K562 (cell line): ENCODE results near the gene ANAPC13. TPM values are rescaled to one million over a fixed set of nuclear protein-coding genes. Genes with fewer than 3 reads are reported as not detected.

ENCODE experiments used
- HDGF ChIP-seq: fragments of 450-650 bp; IDR thresholded peaks from 2 replicates; pipeline ENCODE4 v1.6.1; 2016
- HNRNPH1 ChIP-seq: fragments of 200-400 bp; formaldehyde crosslinking; optimal IDR thresholded peaks from 2 replicates; pipeline ENCODE3; 2017; ENCODE audit warnings: low read depth, mild to moderate bottlenecking, low read length, moderate library complexity
- MAX ChIP-seq: sonication (generic); formaldehyde crosslinking; IDR thresholded peaks from 2 replicates; pipeline ENCODE4 v1.9.0; 2022; ENCODE audit warnings: mild to moderate bottlenecking, missing genetic modification reagents
- MEIS2 ChIP-seq: fragments of 450-650 bp; IDR thresholded peaks from 2 replicates; pipeline ENCODE4 v1.6.1; 2014; ENCODE audit warnings: mild to moderate bottlenecking; ENCODE audit not compliant: partially characterized antibody
- MNT ChIP-seq, 2 experiments: fragments of 450-650 bp; conservative IDR thresholded peaks; 2 replicates each; pipeline ENCODE4 v1.6.1; 2017; ENCODE audit warnings: mild to moderate bottlenecking in 2 of 2, moderate library complexity in 2 of 2
- MYC ChIP-seq, 2 experiments: fragments of 250-450 bp in 1 of 2; sonication (Bioruptor Pico) in 1 of 2; IDR thresholded peaks; 2 replicates each; pipeline versions ENCODE4 v1.5.1 to v1.6.1; 2012 to 2021; ENCODE audit warnings: low read depth in 2 of 2, borderline replicate concordance in 1 of 2, improper control_type of control experiment in 1 of 2, low read length in 1 of 2, mild to moderate bottlenecking in 1 of 2, moderate library complexity in 1 of 2
- NRF1 ChIP-seq, 2 experiments: fragments of 450-650 bp; IDR thresholded peaks in 1 of 2; conservative IDR thresholded peaks in 1 of 2; 2 replicates each; pipeline ENCODE4 v1.6.1; 2014; ENCODE audit warnings: mild to moderate bottlenecking in 2 of 2
- PTTG1 ChIP-seq: fragments of 450-650 bp; IDR thresholded peaks from 2 replicates; pipeline ENCODE4 v1.6.1; 2016; ENCODE audit warnings: low read depth, mild to moderate bottlenecking, missing genetic modification characterization, missing compliant biosample characterization
- RBFOX2 ChIP-seq: fragments of 200-400 bp; formaldehyde crosslinking; IDR thresholded peaks from 2 replicates; pipeline ENCODE4 v1.6.1; 2017; ENCODE audit warnings: low read depth, mild to moderate bottlenecking, low read length, moderate library complexity
- SP2 ChIP-seq: IDR thresholded peaks from 2 replicates; pipeline ENCODE4 v1.6.1; 2011; ENCODE audit warnings: mild to moderate bottlenecking, low read depth, low read length, moderate library complexity; ENCODE audit not compliant: poor library complexity, severe bottlenecking; ENCODE audit errors: extremely low read depth
- USF1 ChIP-seq: sonication (generic); formaldehyde crosslinking; IDR thresholded peaks from 2 replicates; pipeline ENCODE4 v1.9.0; 2022; ENCODE audit warnings: mild to moderate bottlenecking, missing genetic modification reagents
- ZBTB11 ChIP-seq, 3 experiments: fragments of 200-800 bp in 1 of 3; fragments of 250-450 bp in 1 of 3; fragments of 450-650 bp in 1 of 3; sonication (Bioruptor Pico) in 1 of 3; sonication (Bioruptor generic) in 1 of 3; formaldehyde crosslinking in 1 of 3; IDR thresholded peaks; 2 replicates each; pipeline versions ENCODE4 v1.6.1 to v1.8.0; 2016 to 2022; ENCODE audit warnings: mild to moderate bottlenecking in 2 of 3, missing genetic modification characterization in 2 of 3, missing compliant biosample characterization in 1 of 3, moderate library complexity in 1 of 3
- ZNF12 ChIP-seq: sonication (generic); formaldehyde crosslinking; IDR thresholded peaks from 2 replicates; pipeline ENCODE4 v1.4.0; 2020; ENCODE audit warnings: mild to moderate bottlenecking, missing genetic modification reagents
- ZNF592 ChIP-seq: fragments of 450-650 bp; IDR thresholded peaks from 2 replicates; pipeline ENCODE4 v1.6.1; 2017; ENCODE audit warnings: antibody characterized with exemption, mild to moderate bottlenecking
- polyA plus RNA-seq, 8 experiments: library from polyadenylated mRNA; depleted of rRNA in 4 of 8; stranded (reverse) in 5 of 8; unstranded in 3 of 8; fragments of >200 nt; fragmentation: Nextera tagmentation in 2 of 8; fragmentation: Illumina TruSeq in 1 of 8; extraction: Ambion mirVana in 2 of 8; extraction: Trizol in 1 of 8; gene quantifications; 2 replicates each; pipeline versions ENCODE4 v1.2.1 to v1.2.3, GENCODE V29; 2011 to 2014; ENCODE audit warnings: inconsistent platforms in 1 of 8, missing spikeins in 1 of 8
- total RNA-seq, 7 experiments: library from RNA; depleted of rRNA in 6 of 7; stranded (reverse); fragments of >200 nt in 6 of 7; fragmentation: Illumina TruSeq in 2 of 7; extraction: Trizol in 2 of 7; gene quantifications; 2 replicates each; pipeline versions ENCODE4 v1.2.1 to v1.2.3, GENCODE V29; 2011 to 2021; ENCODE audit warnings: low replicate concordance in 1 of 7

The ANAPC13 gene
- total and polyA plus RNA-seq, 9 of the 15 experiments (the other 6 are each of a cell fraction or from before 2014, with no cell fraction given), result 48.5 to 238 (median 68.5) TPM

GRCh38 chr3:134485718-134486576 lies at the start of gene ANAPC13, which contains the start of gene CEP63 (continued):
- TF ChIP-seq NRF1 (conservative IDR thresholded peaks at IDR 0.05 in 1 of 2, IDR thresholded peaks at IDR 0.05 in 1 of 2), result peak; percentile 95 to 96
- no peak for TF ChIP-seq HNRNPH1
- TF ChIP-seq SP2, result no peak
- peak; percentile 94 for TF ChIP-seq USF1 (CRISPR knock-in tag)
- peak in 1 of 3 experiments; percentile 63; a peak in 1 of 6 replicates for TF ChIP-seq ZBTB11 (CRISPR knock-in tag; IDR thresholded peaks at IDR 0.05)
- peak; percentile 78; the same call in 1 of the 2 replicates for TF ChIP-seq ZNF12 (CRISPR knock-in tag)
- TF ChIP-seq ZNF592, result peak; percentile 9; the same call in 1 of the 2 replicates
- peak; percentile 83 for TF ChIP-seq MAX (CRISPR knock-in tag)
- TF ChIP-seq MNT (conservative IDR thresholded peaks at IDR 0.05), result peak; percentile 95 to 96
- peak; percentile 94 for TF ChIP-seq RBFOX2
- peak; percentile 65 for TF ChIP-seq MEIS2
- TF ChIP-seq HDGF, result no peak
- TF ChIP-seq MYC (IDR thresholded peaks at IDR 0.05; ENCODE audit: low read depth, low read length), result peak; percentile 82
- TF ChIP-seq MYC (CRISPR knock-in tag; IDR thresholded peaks at IDR 0.05; ENCODE audit: borderline replicate concordance, low read depth), result 0 out of 2 replicates have a peak, but pooled peaks have one; percentile 28
- no peak for TF ChIP-seq PTTG1 (tag)
